Upper lobe of right lung (tissue), 1 donor: ENCODE data around the gene USF3. TPM values are rescaled to one million over a fixed set of nuclear protein-coding genes. Genes with fewer than 3 reads are reported as not detected.

Source experiments
- ATAC-seq: fragments of 200-7000 bp; cut with Tn5 transposase; one replicate; pipeline ENCODE4 v1.9.1; 2020; ENCODE audit warnings: mild to moderate bottlenecking, moderate library complexity
- DNase-seq: peaks from one replicate; pipeline ENCODE4 v3.0.0-alpha.2; 2020
- H3K27ac ChIP-seq: fragments of 200-600 bp; one replicate; pipeline ENCODE4 v1.8.0; 2022
- H3K27me3 ChIP-seq: fragments of 200-600 bp; one replicate; pipeline ENCODE4 v1.8.0; 2022; ENCODE audit warnings: mild to moderate bottlenecking
- H3K36me3 ChIP-seq: fragments of 200-600 bp; one replicate; pipeline ENCODE4 v1.8.0; 2022
- H3K4me1 ChIP-seq: fragments of 200-600 bp; one replicate; pipeline ENCODE4 v1.8.0; 2022
- H3K4me3 ChIP-seq: fragments of 200-600 bp; one replicate; pipeline ENCODE4 v1.8.0; 2022; ENCODE audit warnings: mild to moderate bottlenecking
- H3K9me3 ChIP-seq: fragments of 200-600 bp; one replicate; pipeline ENCODE4 v1.8.0; 2022
- CTCF ChIP-seq: fragments of 200-600 bp; IDR thresholded peaks from one replicate; pipeline ENCODE4 v1.8.0; 2022; ENCODE audit warnings: antibody characterized with exemption
- intact Hi-C: fragments of 100-400 bp; cut with DNase I; formaldehyde crosslinking; loops from one replicate; pipeline ENCODE4 v1.11.0; 2022
- total RNA-seq: library from RNA; stranded (reverse); fragmentation: NEBNext Ultra II Directional; extraction: Animal tissue kit (Norgen Biotek cat#: 25700); gene quantifications from one replicate; pipeline ENCODE4 v1.2.1, GENCODE V29; 2021
- donor health status: DM: no; HTN: yes; CAD: no; lungs with severe emphysema.

Gene USF3
- total RNA-seq, 1 donor from 2014 or later = 22.2 TPM

- DNase-seq = no peak
Measured at GRCh38 chr3:113659996-113660395, 36.4 kb downstream of the USF3 start.

GRCh38 chr3:113659101-113659541 is 37.3 kb downstream of the USF3 start:
- intact Hi-C loops = no loop called here
- Histone ChIP-seq H3K4me3 (no peak overlapping the region), H3K27ac (no peak overlapping the region), H3K27me3 (no peaks in the 10 kb centered on the region), H3K36me3 (peaks cover 42% of the 10 kb centered on the region), H3K4me1 (no peaks in the 10 kb centered on the region), H3K9me3 (no peaks in the 10 kb centered on the region)
- DNase-seq (no peak), ATAC-seq (no peak)
- no peak for TF ChIP-seq CTCF

More at GRCh38 chr3:113659996-113660395, 36.4 kb downstream of the USF3 start:
- ATAC-seq = no peak
- Histone ChIP-seq H3K36me3 (peaks cover 50% of the 10 kb centered on the region), H3K4me3 (no peak overlapping the region), H3K4me1 (no peaks in the 10 kb centered on the region), H3K9me3 (no peaks in the 10 kb centered on the region), H3K27me3 (no peaks in the 10 kb centered on the region), H3K27ac (no peak overlapping the region)
- intact Hi-C loops = no loop called here
- TF ChIP-seq CTCF = no peak

- no peak for TF ChIP-seq CTCF
- peaks cover 34% of the 10 kb centered on the region for H3K36me3 ChIP-seq
- DNase-seq (no peak), ATAC-seq (no peak)
- no peaks in the 10 kb centered on the region for H3K4me1 ChIP-seq
- H3K4me3 ChIP-seq = no peak overlapping the region
- H3K9me3 ChIP-seq = no peaks in the 10 kb centered on the region
- no peaks in the 10 kb centered on the region for H3K27me3 ChIP-seq
- intact Hi-C loops = no loop called here
- H3K27ac ChIP-seq = no peak overlapping the region
Measured at GRCh38 chr3:113658107-113658506, 38.3 kb downstream of the USF3 start.

- ATAC-seq = no peak
- no peak for DNase-seq
- intact Hi-C loops = no loop called here
- Histone ChIP-seq H3K36me3 (peaks cover 12% of the 10 kb centered on the region), H3K9me3 (no peaks in the 10 kb centered on the region), H3K27me3 (no peaks in the 10 kb centered on the region), H3K4me3 (no peak overlapping the region), H3K4me1 (no peaks in the 10 kb centered on the region), H3K27ac (no peak overlapping the region)
- TF ChIP-seq CTCF = no peak
Measured at GRCh38 chr3:113654851-113655250, 41.6 kb downstream of the USF3 start.

GRCh38 chr3:113654310-113654709 is 42.1 kb downstream of the USF3 start:
- no peaks in the 10 kb centered on the region for H3K27me3 ChIP-seq
- no peak for ATAC-seq
- TF ChIP-seq CTCF = no peak
- no peak for DNase-seq
- intact Hi-C loops = no loop called here
- no peak overlapping the region for H3K4me3 ChIP-seq
- no peaks in the 10 kb centered on the region for H3K9me3 ChIP-seq
- no peak overlapping the region for H3K27ac ChIP-seq
- H3K4me1 ChIP-seq = no peaks in the 10 kb centered on the region
- H3K36me3 ChIP-seq = peaks cover 6% of the 10 kb centered on the region

GRCh38 chr3:113649174-113649845 is 47.1 kb downstream of the USF3 start:
- intact Hi-C loops = no loop called here
- no peaks in the 10 kb centered on the region for H3K4me1 ChIP-seq
- peaks cover 11% of the 10 kb centered on the region for H3K9me3 ChIP-seq
- H3K4me3 ChIP-seq = no peak overlapping the region
- ATAC-seq (no peak), DNase-seq (no peak)
- TF ChIP-seq CTCF = no peak
- no peaks in the 10 kb centered on the region for H3K27me3 ChIP-seq
- H3K36me3 ChIP-seq = no peaks in the 10 kb centered on the region
- H3K27ac ChIP-seq = no peak overlapping the region
